HL-60 (cell line): Measurements from ENCODE around the gene CYP2A13.

ENCODE experiments used
- GABPA ChIP-seq: IDR thresholded peaks from 2 replicates; pipeline ENCODE4 v1.6.1; 2012; ENCODE audit warnings: low read depth
- POLR2AphosphoS5 ChIP-seq: IDR thresholded peaks from 2 replicates; pipeline ENCODE4 v1.6.1; 2012; ENCODE audit warnings: low read depth
- SPI1 ChIP-seq: IDR thresholded peaks from 2 replicates; pipeline ENCODE4 v1.6.1; 2012; ENCODE audit warnings: low read depth, mild to moderate bottlenecking, borderline replicate concordance
- TF ChIP-seq, protein P1 (sequence below): IDR thresholded peaks from one replicate; pipeline ENCODE4 v1.5.1; 2011; ENCODE audit warnings: low read length, control low read depth, inconsistent platforms; ENCODE audit not compliant: insufficient read depth

GRCh38 chr19:41088151-41088550 lies at the start of gene CYP2A13:
- TF ChIP-seq, protein P1, sequence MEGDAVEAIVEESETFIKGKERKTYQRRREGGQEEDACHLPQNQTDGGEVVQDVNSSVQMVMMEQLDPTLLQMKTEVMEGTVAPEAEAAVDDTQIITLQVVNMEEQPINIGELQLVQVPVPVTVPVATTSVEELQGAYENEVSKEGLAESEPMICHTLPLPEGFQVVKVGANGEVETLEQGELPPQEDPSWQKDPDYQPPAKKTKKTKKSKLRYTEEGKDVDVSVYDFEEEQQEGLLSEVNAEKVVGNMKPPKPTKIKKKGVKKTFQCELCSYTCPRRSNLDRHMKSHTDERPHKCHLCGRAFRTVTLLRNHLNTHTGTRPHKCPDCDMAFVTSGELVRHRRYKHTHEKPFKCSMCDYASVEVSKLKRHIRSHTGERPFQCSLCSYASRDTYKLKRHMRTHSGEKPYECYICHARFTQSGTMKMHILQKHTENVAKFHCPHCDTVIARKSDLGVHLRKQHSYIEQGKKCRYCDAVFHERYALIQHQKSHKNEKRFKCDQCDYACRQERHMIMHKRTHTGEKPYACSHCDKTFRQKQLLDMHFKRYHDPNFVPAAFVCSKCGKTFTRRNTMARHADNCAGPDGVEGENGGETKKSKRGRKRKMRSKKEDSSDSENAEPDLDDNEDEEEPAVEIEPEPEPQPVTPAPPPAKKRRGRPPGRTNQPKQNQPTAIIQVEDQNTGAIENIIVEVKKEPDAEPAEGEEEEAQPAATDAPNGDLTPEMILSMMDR = no peak
- TF ChIP-seq GABPA (no peak), POLR2AphosphoS5 (no peak), SPI1 (no peak)
